ENCODE measurements around the gene GPR52.

GRCh38 chr1:174399211-174399610 is 48.6 kb upstream of the GPR52 start:
- TF ChIP-seq, protein P1, sequence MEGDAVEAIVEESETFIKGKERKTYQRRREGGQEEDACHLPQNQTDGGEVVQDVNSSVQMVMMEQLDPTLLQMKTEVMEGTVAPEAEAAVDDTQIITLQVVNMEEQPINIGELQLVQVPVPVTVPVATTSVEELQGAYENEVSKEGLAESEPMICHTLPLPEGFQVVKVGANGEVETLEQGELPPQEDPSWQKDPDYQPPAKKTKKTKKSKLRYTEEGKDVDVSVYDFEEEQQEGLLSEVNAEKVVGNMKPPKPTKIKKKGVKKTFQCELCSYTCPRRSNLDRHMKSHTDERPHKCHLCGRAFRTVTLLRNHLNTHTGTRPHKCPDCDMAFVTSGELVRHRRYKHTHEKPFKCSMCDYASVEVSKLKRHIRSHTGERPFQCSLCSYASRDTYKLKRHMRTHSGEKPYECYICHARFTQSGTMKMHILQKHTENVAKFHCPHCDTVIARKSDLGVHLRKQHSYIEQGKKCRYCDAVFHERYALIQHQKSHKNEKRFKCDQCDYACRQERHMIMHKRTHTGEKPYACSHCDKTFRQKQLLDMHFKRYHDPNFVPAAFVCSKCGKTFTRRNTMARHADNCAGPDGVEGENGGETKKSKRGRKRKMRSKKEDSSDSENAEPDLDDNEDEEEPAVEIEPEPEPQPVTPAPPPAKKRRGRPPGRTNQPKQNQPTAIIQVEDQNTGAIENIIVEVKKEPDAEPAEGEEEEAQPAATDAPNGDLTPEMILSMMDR (IDR thresholded peaks at IDR 0.05), result no peak
- no peak for TF ChIP-seq POLR2A (IDR thresholded peaks at IDR 0.05)
